Keratinocyte (primary cell): ENCODE measurements around the gene AXIN2. TPM values are rescaled to one million over a fixed set of nuclear protein-coding genes. Genes with fewer than 3 reads are reported as not detected.
A peak's percentile ranks its signal among the peaks of the same experiment; 100 is the strongest.

Experiments used
- DNase-seq: peaks from one replicate; pipeline ENCODE4 v3.0.0-alpha.2; 2011; ENCODE audit warnings: low read depth, missing footprints, low spot score
- FAIRE-seq: peaks from 2 replicates; lab custom pipeline; 2011; peaks lifted over from hg19 to GRCh38; lab: Jason Lieb, UNC
- H2AFZ ChIP-seq: 2 replicates; pipeline ENCODE4 v1.6.0; 2012; ENCODE audit warnings: low read length, control low read depth, inconsistent platforms; ENCODE audit not compliant: control insufficient read depth
- H3K27ac ChIP-seq: 2 replicates; pipeline ENCODE4 v1.5.1; 2011; ENCODE audit warnings: low read length; ENCODE audit not compliant: control insufficient read depth, insufficient read depth
- H3K27me3 ChIP-seq: 3 replicates; pipeline ENCODE4 v1.6.0; 2011; ENCODE audit warnings: low read length; ENCODE audit not compliant: control insufficient read depth, insufficient read depth; ENCODE audit errors: extremely low read depth
- H3K36me3 ChIP-seq, 2 experiments: 2 replicates in 1 of 2; 3 replicates in 1 of 2; pipeline ENCODE4 v1.5.1; 2011; ENCODE audit warnings: low read length in 2 of 2, mild to moderate bottlenecking in 1 of 2; ENCODE audit not compliant: control insufficient read depth in 2 of 2, insufficient read depth in 2 of 2; ENCODE audit errors: extremely low read depth in 1 of 2
- H3K4me1 ChIP-seq: 3 replicates; pipeline ENCODE4 v1.5.1; 2011; ENCODE audit warnings: low read length; ENCODE audit not compliant: control insufficient read depth, insufficient read depth; ENCODE audit errors: extremely low read depth
- H3K4me2 ChIP-seq: 3 replicates; pipeline ENCODE4 v1.6.0; 2011; ENCODE audit warnings: low read depth, low read length; ENCODE audit not compliant: control insufficient read depth, insufficient read depth; ENCODE audit errors: extremely low read depth
- H3K4me3 ChIP-seq, 3 experiments: fragments of 200-600 bp in 1 of 3; sonication (generic) in 1 of 3; 2 replicates in 2 of 3; 3 replicates in 1 of 3; pipeline ENCODE4 v1.5.1; 2011 to 2016; ENCODE audit warnings: low read length in 3 of 3, mild to moderate bottlenecking in 3 of 3, control low read depth in 2 of 3, inconsistent platforms in 1 of 3, low read depth in 1 of 3, mixed read lengths in 1 of 3, mixed run types in 1 of 3, moderate library complexity in 1 of 3; ENCODE audit not compliant: control insufficient read depth in 2 of 3, insufficient read depth in 2 of 3; ENCODE audit errors: extremely low read depth in 1 of 3
- H3K79me2 ChIP-seq: 2 replicates; pipeline ENCODE4 v1.6.0; 2012; ENCODE audit warnings: low read length; ENCODE audit not compliant: control insufficient read depth, insufficient read depth
- H3K9ac ChIP-seq: 3 replicates; pipeline ENCODE4 v1.6.0; 2011; ENCODE audit warnings: low read length; ENCODE audit not compliant: control insufficient read depth, insufficient read depth; ENCODE audit errors: extremely low read depth
- H3K9me1 ChIP-seq: 3 replicates; pipeline ENCODE4 v1.6.0; 2011; ENCODE audit warnings: low read length; ENCODE audit not compliant: control insufficient read depth, insufficient read depth; ENCODE audit errors: extremely low read depth
- H3K9me3 ChIP-seq: 2 replicates; pipeline ENCODE4 v1.5.1; 2012; ENCODE audit warnings: low read depth, low read length; ENCODE audit not compliant: control insufficient read depth
- H4K20me1 ChIP-seq: 3 replicates; pipeline ENCODE4 v1.6.0; 2011; ENCODE audit warnings: low read length; ENCODE audit not compliant: control insufficient read depth, insufficient read depth; ENCODE audit errors: extremely low read depth
- CTCF ChIP-seq, 3 experiments: IDR thresholded peaks in 1 of 3; conservative IDR thresholded peaks in 1 of 3; optimal IDR thresholded peaks in 1 of 3; 2 replicates in 2 of 3; 3 replicates in 1 of 3; pipeline versions ENCODE3 to v1.5.1; 2011; ENCODE audit warnings: low read length in 3 of 3, mild to moderate bottlenecking in 3 of 3, moderate library complexity in 2 of 3, control low read depth in 1 of 3, inconsistent platforms in 1 of 3; ENCODE audit not compliant: insufficient read depth in 2 of 3; ENCODE audit errors: extremely low read depth in 1 of 3
- EZH2 ChIP-seq: IDR thresholded peaks from one replicate; pipeline ENCODE4 v1.6.1; 2012; ENCODE audit warnings: inconsistent platforms, mild to moderate bottlenecking, low read length, moderate library complexity
- dilution Hi-C: fragments of 300-500 bp; cut with MboI; formaldehyde crosslinking; loops from one replicate; pipeline ENCODE4 v1.7.0; 2020; ENCODE audit warnings: low sequenced_read_pairs; ENCODE audit not compliant: extremely low pct_ligation_motif_present
- polyA plus RNA-seq, 5 experiments: library from polyadenylated mRNA; depleted of rRNA in 3 of 5; stranded (reverse) in 3 of 5; stranded (forward) in 1 of 5; unstranded in 1 of 5; fragments of >200 nt; gene quantifications; 1 replicate in 1 of 5; 2 replicates in 3 of 5; 3 replicates in 1 of 5; pipeline versions ENCODE4 v1.2.1 to v1.2.3, GENCODE V29; 2011 to 2012; ENCODE audit warnings: missing spikeins in 2 of 5, low read depth in 1 of 5, low replicate concordance in 1 of 5

AXIN2 gene
- polyA plus RNA-seq, 1 donor (not counting 4 experiments of a cell fraction or from before 2014, with no cell fraction given), result 0.14 TPM

GRCh38 chr17:65514082-65514481 lies 47.4 kb downstream of the AXIN2 start:
- dilution Hi-C loops, result no loop called here
- Histone ChIP-seq H2AFZ (no peak overlapping the region), H3K9me3 (no peaks in the 10 kb centered on the region), H3K36me3 (no peaks in the 10 kb centered on the region), H3K27ac (no peak overlapping the region), H3K4me3 (no peak overlapping the region), H3K9ac (no peak overlapping the region), H3K4me1 (peaks cover 5% of the 10 kb centered on the region), H3K27me3 (no peaks in the 10 kb centered on the region), H3K9me1 (no peaks in the 10 kb centered on the region), H4K20me1 (no peaks in the 10 kb centered on the region), H3K79me2 (no peaks in the 10 kb centered on the region), H3K4me2 (no peak overlapping the region)
- TF ChIP-seq EZH2, result no peak
- no peak for TF ChIP-seq CTCF (optimal IDR thresholded peaks at IDR 0.05 in 1 of 3, IDR thresholded peaks at IDR 0.05 in 1 of 3, conservative IDR thresholded peaks at IDR 0.05 in 1 of 3; ENCODE audit: extremely low read depth in 1 of 3, insufficient read depth in 2 of 3, low read length in 3 of 3)
- peak; percentile 2 for DNase-seq
- no peak for FAIRE-seq

DNA sequence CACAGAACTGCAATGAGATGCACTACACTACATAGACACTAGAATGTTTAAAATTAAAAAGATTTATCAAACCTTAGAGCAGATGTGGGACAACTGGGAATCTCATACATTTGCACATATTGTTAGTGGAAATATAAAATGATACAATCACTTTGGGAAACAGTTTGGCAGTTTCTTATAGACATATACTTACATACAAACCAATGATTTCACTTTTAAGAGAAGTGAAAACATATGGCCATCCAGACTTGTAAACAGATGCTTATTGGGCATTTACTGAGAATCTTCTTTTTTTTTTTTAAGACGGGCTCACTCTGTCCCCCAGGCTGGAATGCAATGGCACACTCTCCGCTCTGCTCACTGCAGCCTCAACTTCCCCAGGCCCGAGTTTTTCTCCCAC lies 50.1 kb downstream of the AXIN2 start:
- Histone ChIP-seq H3K9ac (no peak overlapping the region), H3K27ac (no peak overlapping the region), H3K4me3 (no peak overlapping the region), H3K27me3 (no peaks in the 10 kb centered on the region), H3K36me3 (no peaks in the 10 kb centered on the region), H4K20me1 (no peaks in the 10 kb centered on the region), H2AFZ (no peak overlapping the region), H3K79me2 (no peaks in the 10 kb centered on the region), H3K9me3 (no peaks in the 10 kb centered on the region), H3K4me2 (no peak overlapping the region), H3K4me1 (peaks cover 5% of the 10 kb centered on the region), H3K9me1 (no peaks in the 10 kb centered on the region)
- FAIRE-seq (no peak), DNase-seq (no peak)
- TF ChIP-seq CTCF (optimal IDR thresholded peaks at IDR 0.05 in 1 of 3, IDR thresholded peaks at IDR 0.05 in 1 of 3, conservative IDR thresholded peaks at IDR 0.05 in 1 of 3; ENCODE audit: extremely low read depth in 1 of 3, insufficient read depth in 2 of 3, low read length in 3 of 3) (no peak), EZH2 (no peak)
- dilution Hi-C loops, result no loop called here
